Measurements from ENCODE around the gene KIF25.

KIF25 gene

DNA sequence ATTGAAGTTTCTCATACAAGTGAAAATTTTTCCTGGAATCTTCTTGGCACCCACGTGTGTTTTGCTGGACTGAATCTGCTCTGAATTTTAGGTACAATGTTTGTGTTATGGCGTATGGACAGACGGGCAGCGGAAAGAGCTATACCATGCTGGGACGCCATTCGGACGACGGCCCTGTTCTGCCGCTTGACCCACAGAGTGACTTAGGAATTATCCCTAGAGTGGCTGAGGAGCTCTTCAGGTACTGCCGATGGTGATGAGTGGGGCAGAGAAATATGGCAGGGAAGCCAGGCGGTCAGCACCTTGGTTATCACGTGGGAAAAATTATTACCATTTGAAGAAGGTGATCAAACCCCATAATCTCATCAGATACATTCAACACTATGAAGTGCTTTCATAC, 36.3 kb downstream of the KIF25 start:
- TF ChIP-seq, protein P1, sequence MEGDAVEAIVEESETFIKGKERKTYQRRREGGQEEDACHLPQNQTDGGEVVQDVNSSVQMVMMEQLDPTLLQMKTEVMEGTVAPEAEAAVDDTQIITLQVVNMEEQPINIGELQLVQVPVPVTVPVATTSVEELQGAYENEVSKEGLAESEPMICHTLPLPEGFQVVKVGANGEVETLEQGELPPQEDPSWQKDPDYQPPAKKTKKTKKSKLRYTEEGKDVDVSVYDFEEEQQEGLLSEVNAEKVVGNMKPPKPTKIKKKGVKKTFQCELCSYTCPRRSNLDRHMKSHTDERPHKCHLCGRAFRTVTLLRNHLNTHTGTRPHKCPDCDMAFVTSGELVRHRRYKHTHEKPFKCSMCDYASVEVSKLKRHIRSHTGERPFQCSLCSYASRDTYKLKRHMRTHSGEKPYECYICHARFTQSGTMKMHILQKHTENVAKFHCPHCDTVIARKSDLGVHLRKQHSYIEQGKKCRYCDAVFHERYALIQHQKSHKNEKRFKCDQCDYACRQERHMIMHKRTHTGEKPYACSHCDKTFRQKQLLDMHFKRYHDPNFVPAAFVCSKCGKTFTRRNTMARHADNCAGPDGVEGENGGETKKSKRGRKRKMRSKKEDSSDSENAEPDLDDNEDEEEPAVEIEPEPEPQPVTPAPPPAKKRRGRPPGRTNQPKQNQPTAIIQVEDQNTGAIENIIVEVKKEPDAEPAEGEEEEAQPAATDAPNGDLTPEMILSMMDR (IDR thresholded peaks at IDR 0.05; ENCODE audit: insufficient read depth, low read depth, low read length, missing control alignments): no peak
- no peak for DNase-seq (ENCODE audit: low read depth)
- H3K4me3 ChIP-seq (ENCODE audit: low read depth, low read length): no peak overlapping the region

GRCh38 chr6:168034537-168034936, 37.1 kb downstream of the KIF25 start:
- TF ChIP-seq, protein P1 (IDR thresholded peaks at IDR 0.05; ENCODE audit: insufficient read depth, low read depth, low read length, missing control alignments): no peak
- no peak overlapping the region for H3K4me3 ChIP-seq (ENCODE audit: low read depth, low read length)
- DNase-seq (ENCODE audit: low read depth): no peak

GRCh38 chr6:168035098-168035660, 37.7 kb downstream of the KIF25 start:
- TF ChIP-seq, protein P1 (IDR thresholded peaks at IDR 0.05; ENCODE audit: insufficient read depth, low read depth, low read length, missing control alignments): no peak
- DNase-seq (ENCODE audit: low read depth): no peak
- H3K4me3 ChIP-seq (ENCODE audit: low read depth, low read length): no peak overlapping the region

DNA sequence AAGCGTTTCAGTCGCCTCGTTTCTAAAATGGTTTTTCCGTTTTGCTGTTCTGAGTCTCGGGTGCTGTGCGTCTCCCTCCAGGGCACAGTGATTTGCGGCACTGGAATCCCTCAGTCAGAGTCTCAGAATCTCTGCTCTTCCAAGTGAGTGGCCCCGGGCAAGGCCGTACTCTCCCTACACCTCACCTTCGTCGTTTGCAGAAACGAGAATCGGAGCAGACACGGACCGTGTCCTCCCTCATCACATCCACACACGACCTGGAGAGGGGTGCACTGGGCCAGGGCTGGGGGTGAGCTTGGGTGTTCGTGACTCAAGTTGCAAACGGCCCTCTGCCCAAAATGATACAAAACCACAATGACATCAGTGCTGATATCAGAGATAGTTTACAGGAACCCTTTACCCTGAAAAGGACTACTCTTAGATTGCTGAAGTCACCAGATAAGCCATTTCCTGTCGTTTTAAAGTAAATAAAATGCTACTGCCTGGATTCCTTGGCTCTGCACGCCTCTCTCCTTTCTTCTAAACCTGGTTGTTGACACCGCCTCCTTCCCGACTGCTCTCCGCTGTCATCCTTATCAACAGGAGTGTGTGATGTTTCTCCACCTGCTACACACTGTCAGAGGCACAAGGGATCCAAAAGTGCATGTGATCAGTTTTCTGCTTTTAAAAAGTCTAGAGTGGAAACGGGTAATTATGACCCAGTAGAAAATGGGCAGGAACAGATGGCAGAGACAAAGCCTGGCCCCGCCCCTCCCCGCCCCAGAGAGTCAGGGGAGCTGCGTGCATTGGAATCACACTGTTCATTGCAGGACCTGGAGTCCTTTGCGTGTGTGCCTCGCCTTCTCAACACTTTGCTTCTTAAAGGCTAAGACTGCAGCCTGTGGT, 38.4 kb downstream of the KIF25 start:
- TF ChIP-seq, protein P1 (IDR thresholded peaks at IDR 0.05; ENCODE audit: insufficient read depth, low read depth, low read length, missing control alignments): no peak
- no peak for DNase-seq (ENCODE audit: low read depth)
- H3K4me3 ChIP-seq (ENCODE audit: low read depth, low read length): no peak overlapping the region

DNA sequence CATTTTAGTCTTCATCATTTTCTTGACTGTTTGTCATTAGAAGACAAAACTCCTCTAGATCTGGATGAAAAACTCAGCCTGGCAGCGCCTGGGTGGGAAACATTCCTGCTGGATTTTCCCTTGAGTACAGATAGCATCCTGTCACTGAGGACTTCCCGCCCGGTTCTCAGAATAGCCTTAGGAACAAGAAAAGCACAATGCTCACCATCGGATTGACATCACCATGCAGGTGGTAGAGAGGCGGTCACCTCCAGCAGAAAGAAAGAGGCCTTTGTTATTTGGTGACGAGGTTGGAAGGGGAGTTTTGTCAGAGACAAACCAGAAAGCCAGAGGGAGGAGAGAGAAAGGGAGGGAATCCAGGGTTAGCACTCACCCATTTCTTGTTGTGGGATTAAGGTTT, 39.8 kb downstream of the KIF25 start:
- no peak for DNase-seq (ENCODE audit: low read depth)
- no peak overlapping the region for H3K4me3 ChIP-seq (ENCODE audit: low read depth, low read length)
- TF ChIP-seq, protein P1 (IDR thresholded peaks at IDR 0.05; ENCODE audit: insufficient read depth, low read depth, low read length, missing control alignments): no peak

DNA sequence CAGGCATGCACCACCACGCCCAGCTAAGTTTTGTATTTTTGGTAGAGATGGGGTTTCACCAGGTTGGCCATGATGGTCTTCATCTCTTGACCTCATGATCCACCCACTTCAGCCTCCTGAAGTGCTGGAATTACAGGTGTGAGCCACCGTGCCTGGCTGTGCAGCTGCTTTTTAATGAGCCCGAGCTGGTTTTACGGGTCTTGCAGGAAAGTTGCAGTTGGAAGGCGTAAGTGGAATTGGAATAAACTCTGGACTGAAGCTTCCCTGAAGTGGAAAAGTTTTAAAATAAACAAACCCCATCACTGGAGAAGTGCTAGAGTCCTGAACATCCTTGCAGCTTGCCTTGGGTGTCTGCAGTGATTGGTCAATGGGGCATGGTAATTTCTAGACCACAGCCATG, 40.4 kb downstream of the KIF25 start:
- H3K4me3 ChIP-seq (ENCODE audit: low read depth, low read length): no peak overlapping the region
- no peak for DNase-seq (ENCODE audit: low read depth)
- TF ChIP-seq, protein P1 (IDR thresholded peaks at IDR 0.05; ENCODE audit: insufficient read depth, low read depth, low read length, missing control alignments): no peak

Data from GM12865 (cell line).